ENCODE measurements around the gene LOXL3. TPM values are rescaled to one million over a fixed set of nuclear protein-coding genes. Genes with fewer than 3 reads are reported as not detected.

Gene LOXL3
- polyA plus RNA-seq, 1 donor (not counting 4 experiments of a cell fraction or from before 2014, with no cell fraction given), result 0.21 TPM

DNA sequence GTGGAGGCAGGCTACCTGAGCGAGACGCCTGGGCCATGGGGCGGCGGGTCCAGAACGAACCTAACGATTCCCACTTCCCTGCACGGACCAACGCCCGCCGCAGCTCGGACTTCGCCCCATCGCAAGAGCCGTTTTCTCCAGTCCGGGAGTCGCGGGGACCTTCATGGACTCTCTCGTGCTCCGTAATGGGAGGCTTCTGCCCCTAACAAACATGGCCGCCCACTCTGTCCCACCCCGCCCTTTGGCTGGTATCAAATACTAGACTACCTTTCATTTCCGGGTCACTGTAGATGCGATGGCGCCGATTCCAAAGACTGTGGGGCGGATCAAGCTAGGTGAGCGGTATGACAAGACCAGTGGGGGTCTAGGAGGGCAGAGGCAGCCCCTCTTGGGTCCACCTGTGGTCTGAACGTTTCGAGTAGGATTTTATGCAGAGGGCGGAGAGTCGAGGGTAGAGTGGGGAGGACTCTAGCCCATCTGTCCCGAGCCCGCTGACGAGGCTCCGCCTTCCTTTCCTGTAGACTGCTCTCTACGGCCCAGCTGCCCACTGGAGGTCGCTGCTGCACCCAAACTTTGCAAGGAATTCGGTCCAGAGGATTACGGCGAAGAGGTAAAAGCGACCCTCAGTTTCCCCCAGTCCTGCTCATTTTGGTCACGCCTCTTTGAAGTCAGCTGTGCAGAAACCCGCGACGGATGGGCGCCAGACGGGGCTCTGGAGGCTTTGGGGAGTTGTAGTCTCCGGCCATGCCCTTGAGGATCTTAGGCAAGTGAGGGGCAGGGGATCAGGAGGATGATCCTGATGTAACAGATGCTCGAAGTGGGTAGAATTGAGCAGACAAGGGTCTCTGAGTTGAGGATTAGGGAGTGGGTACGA is 70.7 kb downstream of the LOXL3 start, which contains the start of the genes CCDC142 and TTC31:
Gene CCDC142 (minus strand): TSS at position 198 of the 874 bp plus-strand sequence. CDS start 161 bp downstream, at position 37.
Gene TTC31 (plus strand): TSS at position 281 of the 874 bp plus-strand sequence. CDS start 15 bp downstream, at position 296.
- Histone ChIP-seq H3K9me1 (ENCODE audit: control insufficient read depth, extremely low read depth, insufficient read depth, low read length) (no peaks in the 10 kb centered on the region), H3K27ac (ENCODE audit: control insufficient read depth, insufficient read depth, low read length) (peak within 1 kb of the TSS; percentile 82), H3K36me3 (ENCODE audit: control insufficient read depth in 2 of 2, extremely low read depth in 1 of 2, insufficient read depth in 2 of 2, low read length in 2 of 2) (peaks cover 0 to 7% of the 10 kb centered on the region in 2 experiments), H3K79me2 (ENCODE audit: control insufficient read depth, insufficient read depth, low read length) (peaks cover 35% of the 10 kb centered on the region), H3K4me3 (ENCODE audit: control insufficient read depth in 2 of 3, extremely low read depth in 1 of 3, insufficient read depth in 2 of 3, low read depth in 1 of 3, low read length in 3 of 3) (peak within 1 kb of the TSS; percentile 92 to 97 (median 95)), H4K20me1 (ENCODE audit: control insufficient read depth, extremely low read depth, insufficient read depth, low read length) (no peaks in the 10 kb centered on the region), H3K9ac (ENCODE audit: control insufficient read depth, extremely low read depth, insufficient read depth, low read length) (peak within 1 kb of the TSS; percentile 84), H3K9me3 (ENCODE audit: control insufficient read depth, low read depth, low read length) (no peaks in the 10 kb centered on the region), H3K27me3 (ENCODE audit: control insufficient read depth, extremely low read depth, insufficient read depth, low read length) (no peaks in the 10 kb centered on the region), H3K4me2 (ENCODE audit: control insufficient read depth, extremely low read depth, insufficient read depth, low read depth, low read length) (peak within 1 kb of the TSS; percentile 84), H2AFZ (ENCODE audit: control insufficient read depth, low read length) (peak within 1 kb of the TSS; percentile 97), H3K4me1 (ENCODE audit: control insufficient read depth, extremely low read depth, insufficient read depth, low read length) (peaks cover 18% of the 10 kb centered on the region)
- TF ChIP-seq EZH2 (IDR thresholded peaks at IDR 0.05; ENCODE audit: low read length), result no peak
- TF ChIP-seq, protein P1, sequence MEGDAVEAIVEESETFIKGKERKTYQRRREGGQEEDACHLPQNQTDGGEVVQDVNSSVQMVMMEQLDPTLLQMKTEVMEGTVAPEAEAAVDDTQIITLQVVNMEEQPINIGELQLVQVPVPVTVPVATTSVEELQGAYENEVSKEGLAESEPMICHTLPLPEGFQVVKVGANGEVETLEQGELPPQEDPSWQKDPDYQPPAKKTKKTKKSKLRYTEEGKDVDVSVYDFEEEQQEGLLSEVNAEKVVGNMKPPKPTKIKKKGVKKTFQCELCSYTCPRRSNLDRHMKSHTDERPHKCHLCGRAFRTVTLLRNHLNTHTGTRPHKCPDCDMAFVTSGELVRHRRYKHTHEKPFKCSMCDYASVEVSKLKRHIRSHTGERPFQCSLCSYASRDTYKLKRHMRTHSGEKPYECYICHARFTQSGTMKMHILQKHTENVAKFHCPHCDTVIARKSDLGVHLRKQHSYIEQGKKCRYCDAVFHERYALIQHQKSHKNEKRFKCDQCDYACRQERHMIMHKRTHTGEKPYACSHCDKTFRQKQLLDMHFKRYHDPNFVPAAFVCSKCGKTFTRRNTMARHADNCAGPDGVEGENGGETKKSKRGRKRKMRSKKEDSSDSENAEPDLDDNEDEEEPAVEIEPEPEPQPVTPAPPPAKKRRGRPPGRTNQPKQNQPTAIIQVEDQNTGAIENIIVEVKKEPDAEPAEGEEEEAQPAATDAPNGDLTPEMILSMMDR (optimal IDR thresholded peaks at IDR 0.05 in 1 of 3, IDR thresholded peaks at IDR 0.05 in 1 of 3, conservative IDR thresholded peaks at IDR 0.05 in 1 of 3; ENCODE audit: extremely low read depth in 1 of 3, insufficient read depth in 2 of 3, low read length in 3 of 3), result peak; percentile 89 to 92 (median 92)
- dilution Hi-C loops (cut with MboI; ENCODE audit: extremely low pct_ligation_motif_present, low sequenced_read_pairs), result no loop called here
- FAIRE-seq (peak; percentile 76), DNase-seq (ENCODE audit: low read depth, low spot score) (no peak)

Other genes with a start within 250 kb of the LOXL3 start
- gene SLC4A5, start 210.5 kb downstream of the LOXL3 start, polyA plus RNA-seq, result 0.08 to 0.45 TPM (median 0.22 TPM) in 3 replicates
- 110 to 137 TPM (median 119 TPM) in 3 replicates for gene DCTN1, start 173.6 kb downstream of the LOXL3 start, polyA plus RNA-seq
- gene C2orf81, start 132.3 kb downstream of the LOXL3 start, polyA plus RNA-seq, result 0.58 to 1.5 TPM (median 0.89 TPM) in 3 replicates
- 35.2 to 54.6 TPM (median 35.2 TPM) in 3 replicates for gene WDR54, start 132.2 kb downstream of the LOXL3 start, polyA plus RNA-seq
- 110 to 180 TPM (median 145 TPM) in 3 replicates for gene RTKN, start 112.0 kb downstream of the LOXL3 start, polyA plus RNA-seq
- 16.8 to 23.9 TPM (median 18.8 TPM) in 3 replicates for gene INO80B, start 98.9 kb downstream of the LOXL3 start, polyA plus RNA-seq
- gene WBP1, start 95.5 kb downstream of the LOXL3 start, polyA plus RNA-seq, result 72.3 to 143 TPM (median 75.5 TPM) in 3 replicates
- gene MOGS, start 88.6 kb downstream of the LOXL3 start, polyA plus RNA-seq, result 52.8 to 72.0 TPM (median 63.1 TPM) in 3 replicates
- gene MRPL53, start 81.3 kb downstream of the LOXL3 start, polyA plus RNA-seq, result 28.5 to 31.0 TPM (median 29.0 TPM) in 3 replicates
- gene CCDC142, start 70.9 kb downstream of the LOXL3 start, polyA plus RNA-seq, result 4.7 to 6.7 TPM (median 5.8 TPM) in 3 replicates
- gene TTC31, start 70.9 kb downstream of the LOXL3 start, polyA plus RNA-seq, result 16.8 to 18.2 TPM (median 17.7 TPM) in 3 replicates
- 0.09 to 0.11 TPM (median 0.10 TPM) in 3 replicates for gene LBX2, start 54.3 kb downstream of the LOXL3 start, polyA plus RNA-seq
- gene PCGF1, start 46.2 kb downstream of the LOXL3 start, polyA plus RNA-seq, result 29.1 to 42.2 TPM (median 33.6 TPM) in 3 replicates
- gene TLX2, start 39.5 kb downstream of the LOXL3 start, polyA plus RNA-seq, result not detected in 3 replicates
- 5.7 to 10.2 TPM (median 5.9 TPM) in 3 replicates for gene DQX1, start 27.7 kb downstream of the LOXL3 start, polyA plus RNA-seq
- 94.9 to 141 TPM (median 114 TPM) in 3 replicates for gene AUP1, start 24.2 kb downstream of the LOXL3 start, polyA plus RNA-seq
- 25.5 to 30.8 TPM (median 27.8 TPM) in 3 replicates for gene HTRA2, start 24.0 kb downstream of the LOXL3 start, polyA plus RNA-seq
- 0.97 to 2.0 TPM (median 0.99 TPM) in 3 replicates for gene DOK1, start 778 bp upstream of the LOXL3 start, polyA plus RNA-seq
- gene M1AP, start 94.4 kb upstream of the LOXL3 start, polyA plus RNA-seq, result 0.19 to 0.26 TPM (median 0.21 TPM) in 3 replicates
- gene SEMA4F, start 100.3 kb upstream of the LOXL3 start, polyA plus RNA-seq, result 8.0 to 10.7 TPM (median 8.6 TPM) in 3 replicates

Data from keratinocyte (primary cell).